Activated naive CD8-positive, alpha-beta T cell (primary cell): Measurements from ENCODE around the gene GPRC5C.

Experiments used
- H3K27ac Mint-ChIP-seq: one replicate; pipeline ENCODE4 v1.8.0; 2021; ENCODE audit warnings: mixed read lengths
- H3K27me3 Mint-ChIP-seq: one replicate; pipeline ENCODE4 v1.8.0; 2021; ENCODE audit warnings: mixed read lengths
- H3K36me3 Mint-ChIP-seq: one replicate; pipeline ENCODE4 v1.8.0; 2021; ENCODE audit warnings: mixed read lengths
- H3K4me1 Mint-ChIP-seq: one replicate; pipeline ENCODE4 v1.8.0; 2021; ENCODE audit warnings: low read depth, mixed read lengths
- H3K4me3 Mint-ChIP-seq: one replicate; pipeline ENCODE4 v1.8.0; 2021; ENCODE audit warnings: mild to moderate bottlenecking, mixed read lengths
- H3K9me3 Mint-ChIP-seq: one replicate; pipeline ENCODE4 v1.8.0; 2021; ENCODE audit warnings: low read depth, mixed read lengths

Gene GPRC5C

DNA sequence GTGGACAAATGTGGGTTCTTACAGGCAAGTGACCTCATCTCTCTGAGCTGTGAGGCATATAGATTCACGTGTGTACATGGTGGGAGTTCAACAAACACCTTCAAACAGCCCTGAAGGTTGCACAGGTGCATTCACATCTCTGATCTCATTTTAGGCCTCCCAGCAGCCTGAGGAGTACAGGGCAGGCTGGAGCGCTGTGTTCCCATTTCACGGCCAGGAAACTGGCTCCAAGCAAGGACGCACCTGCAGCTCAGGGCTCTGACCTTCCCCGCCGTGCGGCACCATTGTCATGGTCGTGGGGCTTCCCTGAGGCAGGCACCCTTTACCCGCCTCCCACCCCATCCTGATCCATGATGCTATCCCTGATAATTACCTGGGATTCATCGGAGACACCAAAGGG is 29.7 kb downstream of the GPRC5C start:
- H3K4me3 Mint-ChIP-seq: peak overlapping the region; percentile 10
- H3K4me1 Mint-ChIP-seq: peaks cover 18% of the 10 kb centered on the region
- no peak overlapping the region for H3K27ac Mint-ChIP-seq
- no peaks in the 10 kb centered on the region for H3K9me3 Mint-ChIP-seq
- H3K36me3 Mint-ChIP-seq: no peaks in the 10 kb centered on the region
- H3K27me3 Mint-ChIP-seq: no peaks in the 10 kb centered on the region

DNA sequence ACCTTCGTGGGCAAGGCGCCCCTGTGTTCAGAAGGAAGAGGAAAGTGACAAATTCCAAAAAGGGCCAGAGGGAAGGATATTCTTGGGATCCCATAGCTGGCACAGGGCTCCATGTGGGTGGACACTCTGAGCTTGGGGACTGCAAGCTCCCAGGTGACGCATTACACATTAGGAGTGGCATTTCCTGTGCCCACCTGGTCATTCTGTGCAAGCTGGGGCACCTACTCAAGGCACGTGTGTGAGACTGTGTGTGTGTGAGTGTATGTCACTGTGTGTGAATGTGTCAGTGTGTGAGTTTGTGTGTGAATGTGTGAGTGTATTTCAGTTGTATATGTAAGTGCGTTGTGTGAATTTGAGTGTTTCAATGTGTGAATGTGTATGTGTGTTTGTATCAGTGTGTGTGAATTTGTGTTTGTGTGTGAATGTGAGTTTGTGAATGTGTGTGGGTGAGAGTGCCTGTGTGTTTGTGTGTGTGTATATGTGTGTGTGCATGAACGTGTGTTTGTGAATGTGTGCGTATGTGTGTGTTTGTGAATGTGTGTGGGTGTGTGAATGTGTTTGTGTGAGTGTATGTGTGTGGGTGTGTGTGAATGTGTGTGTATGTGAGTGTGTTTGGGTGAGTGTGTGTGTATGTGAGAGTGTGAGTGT is 33.0 kb downstream of the GPRC5C start:
- no peak overlapping the region for H3K27ac Mint-ChIP-seq
- no peaks in the 10 kb centered on the region for H3K9me3 Mint-ChIP-seq
- no peaks in the 10 kb centered on the region for H3K27me3 Mint-ChIP-seq
- peaks cover 20% of the 10 kb centered on the region for H3K4me1 Mint-ChIP-seq
- H3K36me3 Mint-ChIP-seq: no peaks in the 10 kb centered on the region
- no peak overlapping the region for H3K4me3 Mint-ChIP-seq

GRCh38 chr17:74465378-74466110 is 33.7 kb downstream of the GPRC5C start:
- H3K27me3 Mint-ChIP-seq: no peaks in the 10 kb centered on the region
- no peak overlapping the region for H3K27ac Mint-ChIP-seq
- peaks cover 21% of the 10 kb centered on the region for H3K4me1 Mint-ChIP-seq
- H3K4me3 Mint-ChIP-seq: no peak overlapping the region
- H3K9me3 Mint-ChIP-seq: no peaks in the 10 kb centered on the region
- no peaks in the 10 kb centered on the region for H3K36me3 Mint-ChIP-seq

GRCh38 chr17:74466111-74466827 is 34.4 kb downstream of the GPRC5C start, which contains the start of gene CD300A:
Gene CD300A, plus strand, starts transcription at chr17:74466634. Its CDS starts 70 bp downstream, at chr17:74466704.
- H3K36me3 Mint-ChIP-seq: no peaks in the 10 kb centered on the region
- no peaks in the 10 kb centered on the region for H3K9me3 Mint-ChIP-seq
- peak within 1 kb of the TSS; percentile 77 for H3K4me3 Mint-ChIP-seq
- peaks cover 25% of the 10 kb centered on the region for H3K4me1 Mint-ChIP-seq
- no peaks in the 10 kb centered on the region for H3K27me3 Mint-ChIP-seq
- peak within 1 kb of the TSS; percentile 72 for H3K27ac Mint-ChIP-seq

DNA sequence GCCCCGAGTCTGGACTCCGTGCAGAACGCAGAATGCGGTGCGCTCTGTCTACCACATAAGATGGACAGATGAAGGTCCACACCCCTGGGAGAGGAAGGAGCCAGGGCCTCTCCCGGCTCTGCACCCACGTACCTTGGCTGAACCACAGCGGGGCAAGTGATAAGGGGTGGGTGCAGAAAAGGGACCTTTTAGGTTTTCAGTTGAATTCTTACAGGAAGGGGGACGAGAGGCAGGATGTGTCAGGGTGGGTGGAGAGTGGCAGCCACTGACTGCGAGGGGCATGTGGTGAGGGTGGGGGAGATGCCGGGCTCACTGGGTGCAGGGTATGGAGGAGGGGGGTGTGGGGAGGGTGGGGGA is 34.9 kb downstream of the GPRC5C start:
- H3K27ac Mint-ChIP-seq: no peak overlapping the region
- H3K9me3 Mint-ChIP-seq: no peaks in the 10 kb centered on the region
- peaks cover 24% of the 10 kb centered on the region for H3K4me1 Mint-ChIP-seq
- no peak overlapping the region for H3K4me3 Mint-ChIP-seq
- no peaks in the 10 kb centered on the region for H3K27me3 Mint-ChIP-seq
- no peaks in the 10 kb centered on the region for H3K36me3 Mint-ChIP-seq

DNA sequence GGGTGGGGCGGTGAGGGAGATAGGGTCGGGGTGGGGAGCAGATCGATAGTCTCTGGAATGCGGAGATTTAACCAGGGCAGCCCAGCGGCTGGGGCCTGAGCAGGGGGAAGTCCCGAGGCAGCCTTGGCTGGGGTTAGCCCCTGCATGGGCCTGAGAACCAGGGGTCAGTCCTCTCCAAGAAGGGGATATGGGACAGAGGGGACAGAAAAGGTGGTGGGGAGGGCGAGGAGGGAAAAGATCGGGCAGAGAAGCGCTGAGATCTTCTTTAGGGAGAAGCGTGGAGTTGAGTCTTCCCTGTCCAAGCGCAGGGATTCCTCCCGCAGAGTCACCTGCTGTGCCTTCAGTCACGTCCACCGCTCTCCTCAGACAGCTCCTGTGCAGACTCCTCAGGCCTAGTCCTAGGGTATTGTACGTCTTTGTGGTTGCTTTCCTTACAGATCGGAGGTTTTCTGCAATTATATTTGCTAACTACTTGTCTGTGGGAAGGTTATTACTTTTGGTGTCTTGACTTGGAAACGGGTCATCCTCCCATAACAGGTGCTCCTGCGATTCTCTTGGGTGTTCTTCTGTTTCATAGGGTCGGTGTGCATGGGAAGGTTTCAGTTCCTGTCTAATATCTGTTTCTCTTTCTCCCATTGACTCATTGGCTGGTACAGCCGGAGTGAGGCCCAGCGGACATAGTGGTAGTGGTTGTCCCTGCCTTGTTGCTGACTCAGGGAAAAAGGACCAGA is 35.5 kb downstream of the GPRC5C start:
- H3K4me3 Mint-ChIP-seq: peak overlapping the region; percentile 77
- H3K9me3 Mint-ChIP-seq: no peaks in the 10 kb centered on the region
- H3K27ac Mint-ChIP-seq: peak overlapping the region; percentile 72
- no peaks in the 10 kb centered on the region for H3K36me3 Mint-ChIP-seq
- H3K4me1 Mint-ChIP-seq: peaks cover 26% of the 10 kb centered on the region
- no peaks in the 10 kb centered on the region for H3K27me3 Mint-ChIP-seq

- Mint-ChIP-seq H3K36me3 (peaks cover 7% of the 10 kb centered on the region), H3K27ac (no peak overlapping the region), H3K9me3 (no peaks in the 10 kb centered on the region), H3K4me3 (no peak overlapping the region), H3K27me3 (no peaks in the 10 kb centered on the region), H3K4me1 (peaks cover 49% of the 10 kb centered on the region)
Measured at GRCh38 chr17:74471341-74471740, 39.5 kb downstream of the GPRC5C start.

GRCh38 chr17:74472890-74473289 is 41.0 kb downstream of the GPRC5C start:
- Mint-ChIP-seq H3K36me3 (peaks cover 10% of the 10 kb centered on the region), H3K4me3 (no peak overlapping the region), H3K4me1 (peaks cover 50% of the 10 kb centered on the region), H3K27me3 (no peaks in the 10 kb centered on the region), H3K27ac (no peak overlapping the region), H3K9me3 (no peaks in the 10 kb centered on the region)

- Mint-ChIP-seq H3K27ac (no peak overlapping the region), H3K4me1 (peaks cover 54% of the 10 kb centered on the region), H3K27me3 (no peaks in the 10 kb centered on the region), H3K4me3 (peak overlapping the region; percentile 63), H3K9me3 (no peaks in the 10 kb centered on the region), H3K36me3 (peaks cover 10% of the 10 kb centered on the region)
Measured at GRCh38 chr17:74473294-74473693, 41.4 kb downstream of the GPRC5C start.

DNA sequence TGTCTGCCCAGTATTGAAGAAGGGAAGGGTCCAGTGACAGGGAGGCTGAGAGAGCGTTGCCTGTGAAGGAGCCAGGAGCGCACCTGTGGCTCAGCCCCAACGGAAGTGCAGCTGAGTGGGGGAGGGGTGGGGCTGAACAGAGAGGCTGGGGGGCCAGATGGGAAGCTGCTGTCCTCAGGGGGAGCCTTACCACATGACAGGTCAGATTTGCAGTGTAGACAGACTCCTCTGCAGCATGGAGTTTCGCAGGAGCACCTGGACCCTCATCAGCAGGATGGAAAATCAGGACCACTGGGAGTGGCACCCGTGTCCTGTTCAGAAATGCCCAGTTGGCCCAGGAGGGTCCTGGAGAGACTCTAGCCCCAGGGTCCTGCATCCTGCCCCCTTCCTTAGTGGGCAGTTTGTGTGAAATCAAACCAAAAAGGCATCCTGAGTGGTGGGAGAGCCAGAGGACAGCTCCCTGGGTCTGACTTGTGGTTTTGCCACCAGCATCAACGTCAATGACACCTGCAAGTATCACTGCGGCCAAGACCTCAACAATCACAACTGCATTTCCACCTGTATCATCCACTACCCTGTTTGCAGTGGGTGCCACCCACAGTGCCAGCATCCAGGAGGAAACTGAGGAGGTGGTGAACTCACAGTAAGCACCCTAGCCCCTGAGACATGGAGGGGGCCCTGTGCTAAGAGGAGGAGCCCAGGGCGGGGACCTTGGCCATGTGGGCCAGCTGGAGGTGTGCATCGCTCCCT is 42.3 kb downstream of the GPRC5C start:
- H3K4me1 Mint-ChIP-seq: peaks cover 63% of the 10 kb centered on the region
- H3K36me3 Mint-ChIP-seq: peaks cover 10% of the 10 kb centered on the region
- H3K4me3 Mint-ChIP-seq: peak overlapping the region; percentile 63
- H3K9me3 Mint-ChIP-seq: no peaks in the 10 kb centered on the region
- H3K27ac Mint-ChIP-seq: no peak overlapping the region
- H3K27me3 Mint-ChIP-seq: no peaks in the 10 kb centered on the region

DNA sequence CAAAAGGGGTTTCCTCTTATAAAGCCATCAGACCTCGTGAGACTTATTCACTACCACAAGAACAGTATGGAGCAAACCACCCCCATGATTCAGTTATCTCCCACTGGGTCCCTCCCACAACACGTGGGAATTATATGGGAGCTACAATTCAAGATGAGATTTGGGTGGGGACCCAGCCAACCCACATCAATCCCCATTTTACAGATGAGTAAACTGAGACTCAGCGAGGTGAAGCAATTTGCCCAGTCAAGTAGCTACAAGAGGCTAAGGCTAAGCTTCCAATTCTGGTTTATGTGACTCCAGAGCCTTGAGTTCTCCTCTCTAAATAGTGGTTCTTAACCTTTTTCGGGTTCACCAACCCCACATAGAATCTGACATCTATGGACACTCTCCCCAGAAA is 43.3 kb downstream of the GPRC5C start:
- no peaks in the 10 kb centered on the region for H3K27me3 Mint-ChIP-seq
- no peak overlapping the region for H3K27ac Mint-ChIP-seq
- peaks cover 10% of the 10 kb centered on the region for H3K36me3 Mint-ChIP-seq
- no peaks in the 10 kb centered on the region for H3K9me3 Mint-ChIP-seq
- no peak overlapping the region for H3K4me3 Mint-ChIP-seq
- H3K4me1 Mint-ChIP-seq: peaks cover 68% of the 10 kb centered on the region

DNA sequence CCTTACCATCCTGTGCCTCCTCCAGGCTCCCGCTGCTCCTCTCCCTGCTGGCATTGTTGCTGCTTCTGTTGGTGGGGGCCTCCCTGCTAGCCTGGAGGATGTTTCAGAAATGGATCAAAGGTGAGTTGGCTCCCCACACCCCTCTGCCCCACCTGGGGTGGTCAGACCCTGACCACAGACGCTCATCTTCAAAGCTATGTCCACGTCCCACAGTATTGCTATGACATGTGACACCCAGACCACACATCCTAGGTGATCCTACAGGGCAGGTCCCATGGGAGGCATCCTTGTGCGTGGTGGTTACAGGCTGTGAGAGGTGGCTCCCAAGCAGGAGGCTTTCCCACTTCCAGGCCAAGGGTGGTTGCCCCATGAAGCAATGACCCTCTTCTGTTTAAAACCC is 45.5 kb downstream of the GPRC5C start:
- Mint-ChIP-seq H3K4me3 (no peak overlapping the region), H3K27me3 (no peaks in the 10 kb centered on the region), H3K27ac (no peak overlapping the region), H3K4me1 (peaks cover 61% of the 10 kb centered on the region), H3K36me3 (peaks cover 10% of the 10 kb centered on the region), H3K9me3 (no peaks in the 10 kb centered on the region)

DNA sequence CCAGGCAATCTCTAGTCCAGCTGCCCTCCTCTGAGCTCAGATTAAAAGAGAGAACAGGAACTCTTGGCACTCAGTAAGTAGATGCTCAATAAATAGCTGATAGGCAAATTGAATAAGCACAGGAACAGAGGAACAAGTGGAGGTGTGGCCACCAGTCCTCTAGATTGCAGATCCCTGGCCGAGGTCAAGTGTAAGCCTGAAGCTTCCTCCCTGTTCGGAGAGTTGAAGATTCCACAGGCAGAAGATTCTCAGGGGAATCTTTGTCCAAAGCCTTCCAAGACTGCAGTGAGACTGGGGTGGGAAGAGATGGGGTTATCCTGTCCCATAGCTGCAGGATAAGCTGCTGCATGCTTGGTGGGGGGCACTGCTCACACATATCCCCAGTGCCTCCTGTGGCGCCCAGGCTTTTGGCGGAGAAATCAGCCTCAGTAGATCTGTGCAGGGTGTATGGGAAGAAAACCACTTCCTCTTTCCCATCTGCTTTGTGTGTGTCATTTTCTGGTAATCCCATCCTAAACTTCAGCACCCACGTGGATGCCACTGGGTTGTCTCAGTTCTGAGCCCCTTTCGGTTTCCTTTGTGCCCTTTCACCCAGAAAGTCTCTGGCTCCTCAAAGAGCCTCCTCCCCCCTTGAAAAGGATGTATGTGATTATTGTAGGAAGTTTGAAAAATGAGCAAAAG is 46.7 kb downstream of the GPRC5C start:
- Mint-ChIP-seq H3K4me3 (peak overlapping the region; percentile 65), H3K27ac (peak overlapping the region; percentile 81), H3K36me3 (peaks cover 10% of the 10 kb centered on the region), H3K4me1 (peaks cover 52% of the 10 kb centered on the region), H3K9me3 (no peaks in the 10 kb centered on the region), H3K27me3 (no peaks in the 10 kb centered on the region)

- peaks cover 38% of the 10 kb centered on the region for H3K4me1 Mint-ChIP-seq
Measured at GRCh38 chr17:74480290-74480689, 48.4 kb downstream of the GPRC5C start.

More at GRCh38 chr17:74480290-74480689, 48.4 kb downstream of the GPRC5C start:
- Mint-ChIP-seq H3K9me3 (no peaks in the 10 kb centered on the region), H3K27ac (no peak overlapping the region), H3K27me3 (no peaks in the 10 kb centered on the region), H3K4me3 (no peak overlapping the region), H3K36me3 (peaks cover 7% of the 10 kb centered on the region)
